Stimulated activated naive CD4-positive, alpha-beta T cell (primary cell): ENCODE data around the gene SPC24.

Experiments used
- DNase-seq, 6 experiments: peaks; one replicate each; lab custom pipeline; 2025; lab: John Stamatoyannopoulos, UW

SPC24 gene

GRCh38 chr19:11155373-11156120 lies at the start of gene SPC24:
SPC24 (minus strand) TSS chr19:11155782; CDS start chr19:11155776, 6 bp downstream.
- DNase-seq, result peak; percentile 77 to 92 (median 86)

- no peak for DNase-seq
These were observed 49.4 kb upstream of the SPC24 start for GRCh38 chr19:11204943-11205349.

GRCh38 chr19:11204076-11204602 lies 48.6 kb upstream of the SPC24 start:
- DNase-seq, result no peak

GRCh38 chr19:11203194-11204075 lies 47.9 kb upstream of the SPC24 start:
- peak in 2 of 6 experiments; percentile 1 to 25 for DNase-seq

- DNase-seq, result no peak
These were observed 47.1 kb upstream of the SPC24 start for GRCh38 chr19:11202488-11203193.

GRCh38 chr19:11201791-11202190 lies 46.2 kb upstream of the SPC24 start:
- DNase-seq, result no peak

GRCh38 chr19:11200931-11201330 lies 45.3 kb upstream of the SPC24 start:
- DNase-seq, result no peak

GRCh38 chr19:11200015-11200574 lies 44.5 kb upstream of the SPC24 start:
- no peak for DNase-seq

GRCh38 chr19:11199517-11199916 lies 43.9 kb upstream of the SPC24 start:
- no peak for DNase-seq

GRCh38 chr19:11198769-11199424 lies 43.3 kb upstream of the SPC24 start:
- DNase-seq, result no peak

- no peak for DNase-seq
These were observed 42.6 kb upstream of the SPC24 start for GRCh38 chr19:11198175-11198534.

GRCh38 chr19:11197291-11198174 lies 42.0 kb upstream of the SPC24 start, which contains the start of gene KANK2:
KANK2 (minus strand) TSS chr19:11197545; CDS start chr19:11194511, 3,034 bp downstream.
- DNase-seq, result peak; percentile 5 to 72 (median 62)

- no peak for DNase-seq
These were observed 41.1 kb upstream of the SPC24 start for GRCh38 chr19:11196406-11197287.

- DNase-seq, result no peak
These were observed 40.1 kb upstream of the SPC24 start for GRCh38 chr19:11195681-11196080.

GRCh38 chr19:11194656-11195558 lies 39.3 kb upstream of the SPC24 start:
- no peak for DNase-seq

GRCh38 chr19:11194173-11194572 lies 38.6 kb upstream of the SPC24 start:
- DNase-seq, result no peak

GRCh38 chr19:11192957-11193939 lies 37.7 kb upstream of the SPC24 start:
- DNase-seq, result no peak
